HEK293 (cell line): ENCODE data around the gene PCCA.

Source experiments
- ATF2 ChIP-seq: fragments of 450-650 bp; formaldehyde crosslinking; IDR thresholded peaks from 2 replicates; pipeline ENCODE4 v1.5.1; 2016; ENCODE audit warnings: missing biosample characterization, missing genetic modification characterization, low read depth
- GLI2 ChIP-seq: fragments of 450-650 bp; formaldehyde crosslinking; IDR thresholded peaks from 2 replicates; pipeline ENCODE4; 2017; ENCODE audit warnings: missing biosample characterization, missing genetic modification characterization, low read depth, borderline replicate concordance
- GLIS1 ChIP-seq: fragments of 450-650 bp; formaldehyde crosslinking; IDR thresholded peaks from 2 replicates; pipeline ENCODE4 v1.5.1; 2016; ENCODE audit warnings: missing biosample characterization, missing genetic modification characterization
- IKZF3 ChIP-seq: fragments of 450-650 bp; IDR thresholded peaks from 2 replicates; pipeline ENCODE4 v1.5.0; 2018; ENCODE audit warnings: missing biosample characterization, mild to moderate bottlenecking, missing genetic modification characterization, moderate library complexity
- KLF7 ChIP-seq: fragments of 450-650 bp; formaldehyde crosslinking; IDR thresholded peaks from 2 replicates; pipeline ENCODE4 v1.5.1; 2016; ENCODE audit warnings: missing biosample characterization, missing genetic modification characterization, borderline replicate concordance
- OSR2 ChIP-seq: fragments of 450-650 bp; formaldehyde crosslinking; IDR thresholded peaks from 2 replicates; pipeline ENCODE4 v1.5.1; 2016; ENCODE audit warnings: missing biosample characterization, missing genetic modification characterization
- SCRT2 ChIP-seq: fragments of 450-650 bp; formaldehyde crosslinking; IDR thresholded peaks from 2 replicates; pipeline ENCODE4 v1.5.1; 2016; ENCODE audit warnings: missing biosample characterization, missing genetic modification characterization
- TSHZ1 ChIP-seq: fragments of 450-650 bp; formaldehyde crosslinking; IDR thresholded peaks from 2 replicates; pipeline ENCODE4 v1.5.1; 2016; ENCODE audit warnings: missing biosample characterization, missing genetic modification characterization, borderline replicate concordance
- YY2 ChIP-seq: fragments of 450-650 bp; formaldehyde crosslinking; IDR thresholded peaks from 2 replicates; pipeline ENCODE4 v1.5.1; 2016; ENCODE audit warnings: missing biosample characterization, missing genetic modification characterization
- ZBTB1 ChIP-seq: fragments of 450-650 bp; formaldehyde crosslinking; IDR thresholded peaks from 2 replicates; pipeline ENCODE4 v1.5.1; 2016; ENCODE audit warnings: missing biosample characterization, missing genetic modification characterization
- ZBTB17 ChIP-seq: fragments of 450-650 bp; formaldehyde crosslinking; IDR thresholded peaks from 2 replicates; pipeline ENCODE4 v1.5.1; 2016; ENCODE audit warnings: missing biosample characterization, missing genetic modification characterization
- ZNF155 ChIP-seq: fragments of 450-650 bp; formaldehyde crosslinking; IDR thresholded peaks from 2 replicates; pipeline ENCODE4 v1.5.1; 2016; ENCODE audit warnings: missing biosample characterization, missing genetic modification characterization
- ZNF169 ChIP-seq: fragments of 450-650 bp; formaldehyde crosslinking; IDR thresholded peaks from 2 replicates; pipeline ENCODE4 v1.5.1; 2016; ENCODE audit warnings: missing biosample characterization, missing genetic modification characterization
- ZNF19 ChIP-seq: fragments of 450-650 bp; formaldehyde crosslinking; IDR thresholded peaks from 2 replicates; pipeline ENCODE4; 2016; ENCODE audit warnings: missing biosample characterization, missing genetic modification characterization, low read depth
- ZNF2 ChIP-seq: fragments of 450-650 bp; formaldehyde crosslinking; IDR thresholded peaks from 2 replicates; pipeline ENCODE4 v1.5.1; 2016; ENCODE audit warnings: missing biosample characterization, missing genetic modification characterization
- ZNF266 ChIP-seq: fragments of 450-650 bp; formaldehyde crosslinking; IDR thresholded peaks from 2 replicates; pipeline ENCODE4 v1.5.1; 2016; ENCODE audit warnings: missing biosample characterization, missing genetic modification characterization, low read depth
- ZNF366 ChIP-seq: fragments of 450-650 bp; formaldehyde crosslinking; conservative IDR thresholded peaks from 2 replicates; pipeline ENCODE4 v1.5.1; 2016; ENCODE audit warnings: missing biosample characterization, missing genetic modification characterization
- ZNF37A ChIP-seq: fragments of 450-650 bp; IDR thresholded peaks from 2 replicates; pipeline ENCODE4 v1.5.1; 2018; ENCODE audit warnings: missing biosample characterization, missing genetic modification characterization
- ZNF488 ChIP-seq: fragments of 450-650 bp; formaldehyde crosslinking; IDR thresholded peaks from 2 replicates; pipeline ENCODE4 v1.5.1; 2016; ENCODE audit warnings: missing biosample characterization, missing genetic modification characterization
- ZNF510 ChIP-seq: fragments of 450-650 bp; formaldehyde crosslinking; IDR thresholded peaks from 2 replicates; pipeline ENCODE4 v1.5.1; 2018; ENCODE audit warnings: mild to moderate bottlenecking, missing genetic modification characterization, missing biosample characterization; ENCODE audit not compliant: insufficient replicate concordance
- ZNF521 ChIP-seq: fragments of 450-650 bp; formaldehyde crosslinking; IDR thresholded peaks from 2 replicates; pipeline ENCODE4 v1.5.1; 2017; ENCODE audit warnings: missing biosample characterization, mild to moderate bottlenecking, missing genetic modification characterization
- ZNF585B ChIP-seq: fragments of 450-650 bp; formaldehyde crosslinking; IDR thresholded peaks from 2 replicates; pipeline ENCODE4 v1.5.1; 2016; ENCODE audit warnings: missing biosample characterization, missing genetic modification characterization
- ZNF623 ChIP-seq: fragments of 450-650 bp; formaldehyde crosslinking; IDR thresholded peaks from 2 replicates; pipeline ENCODE4 v1.5.1; 2016; ENCODE audit warnings: missing biosample characterization, missing genetic modification characterization
- ZNF624 ChIP-seq: fragments of 450-650 bp; formaldehyde crosslinking; IDR thresholded peaks from 2 replicates; pipeline ENCODE4 v1.5.1; 2017; ENCODE audit warnings: missing biosample characterization, missing genetic modification characterization
- ZNF629 ChIP-seq: fragments of 450-650 bp; formaldehyde crosslinking; IDR thresholded peaks from 2 replicates; pipeline ENCODE4 v1.5.1; 2017; ENCODE audit warnings: missing biosample characterization, missing genetic modification characterization
- ZNF639 ChIP-seq: fragments of 450-650 bp; formaldehyde crosslinking; IDR thresholded peaks from 2 replicates; pipeline ENCODE4 v1.5.1; 2016; ENCODE audit warnings: missing biosample characterization, missing genetic modification characterization
- ZNF837 ChIP-seq: fragments of 450-650 bp; formaldehyde crosslinking; IDR thresholded peaks from 2 replicates; pipeline ENCODE4 v1.5.1; 2016; ENCODE audit warnings: missing biosample characterization, missing genetic modification characterization
- ZNF843 ChIP-seq: fragments of 450-650 bp; formaldehyde crosslinking; IDR thresholded peaks from 2 replicates; pipeline ENCODE4 v1.5.1; 2016; ENCODE audit warnings: missing biosample characterization, missing genetic modification characterization
- ZSCAN4 ChIP-seq: fragments of 450-650 bp; formaldehyde crosslinking; IDR thresholded peaks from 2 replicates; pipeline ENCODE4 v1.5.1; 2017; ENCODE audit warnings: missing biosample characterization, missing genetic modification characterization
- ZSCAN5A ChIP-seq: fragments of 450-650 bp; formaldehyde crosslinking; IDR thresholded peaks from 2 replicates; pipeline ENCODE4 v1.5.1; 2016; ENCODE audit warnings: missing biosample characterization, missing genetic modification characterization
- ZXDB ChIP-seq: fragments of 450-650 bp; formaldehyde crosslinking; IDR thresholded peaks from 2 replicates; pipeline ENCODE4 v1.5.1; 2016; ENCODE audit warnings: missing biosample characterization, missing genetic modification characterization

The PCCA gene

GRCh38 chr13:100088644-100089464 lies at the start of gene PCCA (continued):
- TF ChIP-seq TSHZ1 (tag by site-specific recombination) (no peak), ZBTB17 (tag by site-specific recombination) (peak; percentile 90), ZNF366 (tag by site-specific recombination) (peak; percentile 85), IKZF3 (tag by site-specific recombination) (peak; percentile 74), ZNF623 (tag by site-specific recombination) (no peak), ZNF155 (no peak), ZNF585B (no peak), ZBTB1 (tag by site-specific recombination) (no peak), KLF7 (tag by site-specific recombination) (no peak), ZNF169 (tag by site-specific recombination) (no peak), ATF2 (no peak), ZSCAN5A (peak; percentile 28; the same call in 1 of the 2 replicates), ZNF629 (tag by site-specific recombination) (peak; percentile 47; the same call in 1 of the 2 replicates), ZNF19 (tag by site-specific recombination) (no peak), ZNF37A (no peak), YY2 (tag by site-specific recombination) (peak; percentile 74), ZNF624 (no peak), ZNF488 (tag by site-specific recombination) (no peak), OSR2 (tag by site-specific recombination) (no peak), SCRT2 (tag by site-specific recombination) (no peak), ZNF266 (tag by site-specific recombination) (no peak), ZSCAN4 (tag by site-specific recombination) (no peak), ZNF639 (tag by site-specific recombination) (0 out of 2 replicates have a peak, but pooled peaks have one; percentile 47), ZNF510 (tag by site-specific recombination) (no peak), ZNF2 (0 out of 2 replicates have a peak, but pooled peaks have one; percentile 28), GLIS1 (tag by site-specific recombination) (peak; percentile 50), GLI2 (no peak), ZNF843 (tag by site-specific recombination) (no peak), ZNF837 (no peak), ZNF521 (tag by site-specific recombination) (no peak), ZXDB (tag by site-specific recombination) (peak; percentile 81)
